EH (cell line): Measurements from ENCODE around the gene GCH1.
"Not testable (repeated sequence)": the region's sequence is repeated elsewhere in the genome, so short reads cannot be mapped to it uniquely, and the experiment has no call there.

Source experiments
- DNase-seq: peaks from one replicate; pipeline ENCODE4 v3.0.0-alpha.2; 2015; ENCODE audit warnings: low read depth

Gene GCH1

GRCh38 chr14:54908190-54908589 lies 5.6 kb upstream of the GCH1 start:
- no peak for DNase-seq

- no peak for DNase-seq
Observed at GRCh38 chr14:54906075-54906474, 3.4 kb upstream of the GCH1 start.

GRCh38 chr14:54902143-54902520 lies 494 bp downstream of the GCH1 start:
- DNase-seq: peak; percentile 54

GRCh38 chr14:54901380-54902142 lies 1.1 kb downstream of the GCH1 start:
- no peak for DNase-seq

GRCh38 chr14:54899573-54899972 lies 3.1 kb downstream of the GCH1 start:
- DNase-seq: no peak

GRCh38 chr14:54897809-54898555 lies 4.6 kb downstream of the GCH1 start:
- DNase-seq: peak; percentile 11

GRCh38 chr14:54895683-54896082 lies 6.9 kb downstream of the GCH1 start:
- no peak for DNase-seq

- DNase-seq: peak; percentile 54
Observed at GRCh38 chr14:54894995-54895394, 7.6 kb downstream of the GCH1 start.

- DNase-seq: peak; percentile 67
Observed at GRCh38 chr14:54893151-54893760, 9.4 kb downstream of the GCH1 start.

- DNase-seq: no peak
Observed at GRCh38 chr14:54891471-54892245, 11.0 kb downstream of the GCH1 start.

- DNase-seq: no peak
Observed at GRCh38 chr14:54890788-54891187, 11.8 kb downstream of the GCH1 start.

GRCh38 chr14:54889919-54890318 lies 12.7 kb downstream of the GCH1 start:
- DNase-seq: no peak

GRCh38 chr14:54882521-54882920 lies 20.1 kb downstream of the GCH1 start:
- DNase-seq: no peak

GRCh38 chr14:54881761-54882401 lies 20.7 kb downstream of the GCH1 start:
- DNase-seq: peak; percentile 64

GRCh38 chr14:54881235-54881760 lies 21.3 kb downstream of the GCH1 start:
- DNase-seq: peak; percentile 73

GRCh38 chr14:54877703-54878021 lies 25.0 kb downstream of the GCH1 start:
- DNase-seq: no peak

GRCh38 chr14:54877015-54877702 lies 25.5 kb downstream of the GCH1 start:
- no peak for DNase-seq

- not testable (repeated sequence) for DNase-seq
Observed at GRCh38 chr14:54875648-54876047, 27.0 kb downstream of the GCH1 start.

- peak; percentile 9 for DNase-seq
Observed at GRCh38 chr14:54870154-54871090, 32.2 kb downstream of the GCH1 start.

- peak; percentile 67 for DNase-seq
Observed at GRCh38 chr14:54867011-54867410, 35.6 kb downstream of the GCH1 start.
